Activated CD4-positive, alpha-beta memory T cell treated with anti-CD3 and anti-CD28 coated beads for 36 hours (primary cell): ENCODE data around the gene IL5RA. TPM values are rescaled to one million over a fixed set of nuclear protein-coding genes. Genes with fewer than 3 reads are reported as not detected.

Source experiments
- CTCF ChIA-PET: fragments of 350-600 bp; sonication (Branson Sonifier 250); formaldehyde crosslinking; loops from one replicate; lab custom pipeline; 2021; ENCODE audit warnings: antibody characterized with exemption, inconsistent platforms; lab: Charles Lee
- POLR2A ChIA-PET: fragments of 350-600 bp; sonication (Branson Sonifier 250); formaldehyde crosslinking; loops from one replicate; lab custom pipeline; 2021; ENCODE audit warnings: antibody characterized with exemption; lab: Charles Lee
- DNase-seq: peaks from one replicate; pipeline ENCODE4 v3.0.0-alpha.2; 2020
- H3K27ac Mint-ChIP-seq: one replicate; pipeline ENCODE4 v1.8.0; 2021; ENCODE audit warnings: mixed read lengths
- H3K27me3 Mint-ChIP-seq: one replicate; pipeline ENCODE4 v1.8.0; 2021; ENCODE audit warnings: mixed read lengths
- H3K36me3 Mint-ChIP-seq: one replicate; pipeline ENCODE4 v1.8.0; 2021; ENCODE audit warnings: mixed read lengths
- H3K4me1 Mint-ChIP-seq: one replicate; pipeline ENCODE4 v1.8.0; 2021; ENCODE audit warnings: low read depth, mixed read lengths
- H3K4me3 Mint-ChIP-seq: one replicate; pipeline ENCODE4 v1.8.0; 2021; ENCODE audit warnings: mild to moderate bottlenecking, mixed read lengths
- H3K9me3 Mint-ChIP-seq: one replicate; pipeline ENCODE4 v1.8.0; 2021; ENCODE audit warnings: mixed read lengths
- intact Hi-C: fragments of 100-400 bp; cut with micrococcal nuclease; formaldehyde crosslinking; loops from one replicate; pipeline ENCODE4 v1.15.1; 2023
- total RNA-seq, 2 experiments: library from RNA; stranded (reverse); gene quantifications; one replicate each; pipeline ENCODE4 v1.2.3, GENCODE V29; 2021

The IL5RA gene
- total RNA-seq, result under 1 TPM; 0.15 to 0.74 TPM

- no peaks in the 10 kb centered on the region for H3K9me3 Mint-ChIP-seq
- peaks cover 36% of the 10 kb centered on the region for H3K4me1 Mint-ChIP-seq
- H3K27ac Mint-ChIP-seq, result peak within 1 kb of the TSS; percentile 73
- no peaks in the 10 kb centered on the region for H3K36me3 Mint-ChIP-seq
- ChIA-PET CTCF (no interaction called here), POLR2A (no interaction called here)
- intact Hi-C loops, result no loop called here
- DNase-seq, result no peak
- peaks cover 2% of the 10 kb centered on the region for H3K27me3 Mint-ChIP-seq
- no peak within 1 kb of the TSS for H3K4me3 Mint-ChIP-seq
Measured at GRCh38 chr3:3110299-3110630, at the start of gene IL5RA. Gene IL5RA (minus strand): TSS chr3:3110374. CDS start chr3:3104984, 5,390 bp downstream.

GRCh38 chr3:3157484-3157883 is 47.3 kb upstream of the IL5RA start:
- Mint-ChIP-seq H3K27ac (peak overlapping the region; percentile 29), H3K4me3 (no peak overlapping the region), H3K27me3 (no peaks in the 10 kb centered on the region), H3K9me3 (peaks cover 8% of the 10 kb centered on the region), H3K4me1 (peaks cover 39% of the 10 kb centered on the region), H3K36me3 (peaks cover 53% of the 10 kb centered on the region)
- ChIA-PET CTCF (no interaction called here), POLR2A (no interaction called here)
- DNase-seq, result no peak
- intact Hi-C loops, result no loop called here

- Mint-ChIP-seq H3K27ac (peak overlapping the region; percentile 46), H3K4me1 (peaks cover 36% of the 10 kb centered on the region), H3K9me3 (peaks cover 8% of the 10 kb centered on the region), H3K27me3 (no peaks in the 10 kb centered on the region), H3K4me3 (no peak overlapping the region), H3K36me3 (peaks cover 62% of the 10 kb centered on the region)
- ChIA-PET CTCF (interaction anchor here (0.7 to 1.0 kb wide), 2 partner anchors 18 to 22 kb away, joined by 4 to 5 read pairs; no protein-coding TSS in a partner anchor), POLR2A (no interaction called here)
- no peak for DNase-seq
- intact Hi-C loops, result no loop called here
Measured at GRCh38 chr3:3154879-3155610, 44.9 kb upstream of the IL5RA start.

GRCh38 chr3:3151513-3151912 is 41.3 kb upstream of the IL5RA start:
- Mint-ChIP-seq H3K36me3 (peaks cover 63% of the 10 kb centered on the region), H3K4me3 (no peak overlapping the region), H3K27ac (peak overlapping the region; percentile 72), H3K27me3 (no peaks in the 10 kb centered on the region), H3K9me3 (no peaks in the 10 kb centered on the region), H3K4me1 (peaks cover 39% of the 10 kb centered on the region)
- no peak for DNase-seq
- POLR2A ChIA-PET, result no interaction called here
- CTCF ChIA-PET, result interaction anchor here (1.0 kb wide), 1 partner anchor 28 kb away, joined by 3 read pairs; no protein-coding TSS in a partner anchor
- intact Hi-C loops, result loop anchor here (1.0 kb wide), 1 partner anchor 9 kb away; no protein-coding TSS in a partner anchor

GRCh38 chr3:3149560-3149959 is 39.4 kb upstream of the IL5RA start:
- peaks cover 68% of the 10 kb centered on the region for H3K36me3 Mint-ChIP-seq
- peaks cover 39% of the 10 kb centered on the region for H3K4me1 Mint-ChIP-seq
- ChIA-PET CTCF (no interaction called here), POLR2A (interaction anchor here (0.5 kb wide), 1 partner anchor 151 kb away, joined by 3 read pairs; no protein-coding TSS in a partner anchor)
- intact Hi-C loops, result no loop called here
- H3K27me3 Mint-ChIP-seq, result no peaks in the 10 kb centered on the region
- DNase-seq, result no peak
- H3K9me3 Mint-ChIP-seq, result no peaks in the 10 kb centered on the region
- no peak overlapping the region for H3K4me3 Mint-ChIP-seq
- peak overlapping the region; percentile 57 for H3K27ac Mint-ChIP-seq

GRCh38 chr3:3145831-3146230 is 35.7 kb upstream of the IL5RA start:
- H3K27me3 Mint-ChIP-seq, result no peaks in the 10 kb centered on the region
- H3K4me3 Mint-ChIP-seq, result no peak overlapping the region
- ChIA-PET POLR2A (interaction anchor here (0.6 kb wide), 1 partner anchor 15 kb away, joined by 3 read pairs; no protein-coding TSS in a partner anchor), CTCF (no interaction called here)
- peak overlapping the region; percentile 52 for H3K27ac Mint-ChIP-seq
- DNase-seq, result no peak
- H3K4me1 Mint-ChIP-seq, result peaks cover 43% of the 10 kb centered on the region
- no peaks in the 10 kb centered on the region for H3K9me3 Mint-ChIP-seq
- intact Hi-C loops, result no loop called here
- peaks cover 72% of the 10 kb centered on the region for H3K36me3 Mint-ChIP-seq

GRCh38 chr3:3141939-3142338 is 31.8 kb upstream of the IL5RA start:
- intact Hi-C loops, result loop anchor here (1.0 kb wide), 1 partner anchor 9 kb away; no protein-coding TSS in a partner anchor
- no peak overlapping the region for H3K4me3 Mint-ChIP-seq
- ChIA-PET POLR2A (no interaction called here), CTCF (interaction anchor here (0.6 kb wide), 1 partner anchor 18 kb away, joined by 3 read pairs; no protein-coding TSS in a partner anchor)
- peaks cover 75% of the 10 kb centered on the region for H3K36me3 Mint-ChIP-seq
- H3K27ac Mint-ChIP-seq, result peak overlapping the region; percentile 50
- H3K9me3 Mint-ChIP-seq, result no peaks in the 10 kb centered on the region
- no peaks in the 10 kb centered on the region for H3K27me3 Mint-ChIP-seq
- DNase-seq, result no peak
- peaks cover 34% of the 10 kb centered on the region for H3K4me1 Mint-ChIP-seq

GRCh38 chr3:3137526-3137925 is 27.4 kb upstream of the IL5RA start:
- DNase-seq, result no peak
- no peak overlapping the region for H3K4me3 Mint-ChIP-seq
- intact Hi-C loops, result no loop called here
- CTCF ChIA-PET, result no interaction called here
- no peaks in the 10 kb centered on the region for H3K27me3 Mint-ChIP-seq
- peak overlapping the region; percentile 29 for H3K27ac Mint-ChIP-seq
- POLR2A ChIA-PET, result no interaction called here
- H3K4me1 Mint-ChIP-seq, result peaks cover 55% of the 10 kb centered on the region
- H3K9me3 Mint-ChIP-seq, result no peaks in the 10 kb centered on the region
- H3K36me3 Mint-ChIP-seq, result peaks cover 70% of the 10 kb centered on the region

GRCh38 chr3:3134750-3135448 is 24.7 kb upstream of the IL5RA start:
- peak overlapping the region; percentile 73 for H3K27ac Mint-ChIP-seq
- H3K9me3 Mint-ChIP-seq, result no peaks in the 10 kb centered on the region
- DNase-seq, result peak; percentile 21
- H3K36me3 Mint-ChIP-seq, result peaks cover 60% of the 10 kb centered on the region
- intact Hi-C loops, result loop anchor here (1.0 kb wide), 1 partner anchor 8 kb away; no protein-coding TSS in a partner anchor
- no peaks in the 10 kb centered on the region for H3K27me3 Mint-ChIP-seq
- H3K4me1 Mint-ChIP-seq, result peaks cover 51% of the 10 kb centered on the region
- ChIA-PET POLR2A (no interaction called here), CTCF (interaction anchor here (1.1 kb wide), 1 partner anchor 37 kb away, joined by 4 read pairs; no protein-coding TSS in a partner anchor)
- H3K4me3 Mint-ChIP-seq, result no peak overlapping the region

- no peaks in the 10 kb centered on the region for H3K9me3 Mint-ChIP-seq
- ChIA-PET POLR2A (interaction anchor here (0.5 kb wide), 1 partner anchor 1926 kb away, joined by 4 read pairs; no protein-coding TSS in a partner anchor), CTCF (interaction anchor here (0.6 kb wide), 2 partner anchors 21 to 67 kb away, joined by 3 to 5 read pairs; no protein-coding TSS in a partner anchor)
- DNase-seq, result no peak
- intact Hi-C loops, result no loop called here
- no peak overlapping the region for H3K27ac Mint-ChIP-seq
- H3K27me3 Mint-ChIP-seq, result no peaks in the 10 kb centered on the region
- peaks cover 57% of the 10 kb centered on the region for H3K4me1 Mint-ChIP-seq
- peaks cover 63% of the 10 kb centered on the region for H3K36me3 Mint-ChIP-seq
- no peak overlapping the region for H3K4me3 Mint-ChIP-seq
Measured at GRCh38 chr3:3133500-3133899, 23.3 kb upstream of the IL5RA start.

GRCh38 chr3:3129579-3129978 is 19.4 kb upstream of the IL5RA start:
- POLR2A ChIA-PET, result interaction anchor here (1.1 kb wide), 1 partner anchor 11 kb away, joined by 3 read pairs; no protein-coding TSS in a partner anchor
- Mint-ChIP-seq H3K9me3 (no peaks in the 10 kb centered on the region), H3K4me1 (peaks cover 47% of the 10 kb centered on the region), H3K27me3 (no peaks in the 10 kb centered on the region), H3K4me3 (peak overlapping the region; percentile 44), H3K27ac (no peak overlapping the region), H3K36me3 (peaks cover 45% of the 10 kb centered on the region)
- intact Hi-C loops, result loop anchor here (5.0 kb wide), 1 partner anchor 1173 kb away; the partner anchor contains the start of gene SETMAR
- no peak for DNase-seq
- CTCF ChIA-PET, result interaction anchor here (0.9 kb wide), 1 partner anchor 43 kb away, joined by 4 read pairs; no protein-coding TSS in a partner anchor
